H1 (cell line): Measurements from ENCODE around the gene SIX6.

Experiments used
- BCL11A ChIP-seq, 2 experiments: IDR thresholded peaks; one replicate each; pipeline ENCODE4 v1.6.1; 2011; ENCODE audit warnings: low read depth in 2 of 2, low read length in 2 of 2, mild to moderate bottlenecking in 2 of 2
- CREB1 ChIP-seq: IDR thresholded peaks from 2 replicates; pipeline ENCODE4 v1.6.1; 2012; ENCODE audit warnings: inconsistent platforms
- EP300 ChIP-seq, 2 experiments: IDR thresholded peaks; 1 replicate in 1 of 2; 2 replicates in 1 of 2; pipeline ENCODE4 v1.6.1; 2011 to 2012; ENCODE audit warnings: low read depth in 2 of 2, low read length in 2 of 2, mild to moderate bottlenecking in 2 of 2, borderline replicate concordance in 1 of 2, inconsistent platforms in 1 of 2, moderate library complexity in 1 of 2
- PHF8 ChIP-seq: fragments of 200-600 bp; sonication (generic); conservative IDR thresholded peaks from 2 replicates; pipeline ENCODE4 v1.7.1; 2012; ENCODE audit warnings: low read depth, mild to moderate bottlenecking, inconsistent platforms, low read length, moderate library complexity
- POLR2A ChIP-seq, 2 experiments: IDR thresholded peaks; 1 replicate in 1 of 2; 2 replicates in 1 of 2; pipeline ENCODE4 v1.6.1; 2011; ENCODE audit warnings: low read depth in 2 of 2, low read length in 2 of 2, mild to moderate bottlenecking in 2 of 2; ENCODE audit errors: control extremely low read depth in 1 of 2
- RNF2 ChIP-seq: fragments of 200-900, 300-1000 bp; sonication (generic); IDR thresholded peaks from 2 replicates; pipeline ENCODE4 v1.7.1; 2016; ENCODE audit warnings: borderline replicate concordance, low read depth, mild to moderate bottlenecking, antibody characterized with exemption, low read length; ENCODE audit not compliant: poor library complexity, severe bottlenecking; ENCODE audit errors: missing control alignments
- SP1 ChIP-seq: IDR thresholded peaks from 2 replicates; pipeline ENCODE4 v1.6.1; 2011; ENCODE audit warnings: low read depth, low read length
- TCF12 ChIP-seq: IDR thresholded peaks from 2 replicates; pipeline ENCODE4 v1.6.1; 2011; ENCODE audit warnings: low read depth, mild to moderate bottlenecking, low read length
- ZNF274 ChIP-seq: IDR thresholded peaks from 2 replicates; pipeline ENCODE4 v1.7.0; 2012; ENCODE audit warnings: low read length, borderline replicate concordance; ENCODE audit errors: extremely low read depth
- TF ChIP-seq, protein P1 (sequence below), 3 experiments: IDR thresholded peaks; 1 replicate in 2 of 3; 2 replicates in 1 of 3; pipeline versions ENCODE4 v1.5.1 to v1.6.1; 2011; ENCODE audit warnings: low read length in 3 of 3, mild to moderate bottlenecking in 3 of 3, inconsistent platforms in 2 of 3, low read depth in 1 of 3, moderate library complexity in 1 of 3; ENCODE audit not compliant: insufficient read depth in 1 of 3; ENCODE audit errors: control extremely low read depth in 1 of 3

DNA sequence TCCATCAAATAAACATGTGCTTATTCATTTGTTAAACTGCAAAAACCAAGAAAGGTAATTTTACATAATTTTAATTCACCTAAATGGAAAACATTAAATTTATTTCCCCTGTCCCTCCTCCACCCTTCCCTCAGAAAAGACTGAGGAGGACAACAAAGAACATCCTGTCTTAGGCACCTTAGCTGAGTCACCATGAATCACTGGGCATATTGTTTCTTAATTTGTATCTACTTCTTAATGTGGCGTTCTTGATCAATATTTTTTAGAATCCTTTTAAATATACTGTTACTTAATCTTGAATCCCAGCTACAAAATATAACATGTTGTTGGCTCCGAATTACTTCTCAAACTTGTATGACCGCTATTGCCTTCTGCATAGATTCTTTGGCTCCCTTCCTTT, 23.5 kb downstream of the SIX6 start:
- TF ChIP-seq POLR2A (IDR thresholded peaks at IDR 0.05; ENCODE audit: control extremely low read depth in 1 of 2, low read depth in 2 of 2, low read length in 2 of 2): no peak
- no peak for TF ChIP-seq SP1
- TF ChIP-seq ZNF274: no peak
- no peak for TF ChIP-seq PHF8
- no peak for TF ChIP-seq BCL11A (IDR thresholded peaks at IDR 0.05; ENCODE audit: low read depth in 2 of 2, low read length in 2 of 2)
- TF ChIP-seq RNF2: no peak
- TF ChIP-seq, protein P1, sequence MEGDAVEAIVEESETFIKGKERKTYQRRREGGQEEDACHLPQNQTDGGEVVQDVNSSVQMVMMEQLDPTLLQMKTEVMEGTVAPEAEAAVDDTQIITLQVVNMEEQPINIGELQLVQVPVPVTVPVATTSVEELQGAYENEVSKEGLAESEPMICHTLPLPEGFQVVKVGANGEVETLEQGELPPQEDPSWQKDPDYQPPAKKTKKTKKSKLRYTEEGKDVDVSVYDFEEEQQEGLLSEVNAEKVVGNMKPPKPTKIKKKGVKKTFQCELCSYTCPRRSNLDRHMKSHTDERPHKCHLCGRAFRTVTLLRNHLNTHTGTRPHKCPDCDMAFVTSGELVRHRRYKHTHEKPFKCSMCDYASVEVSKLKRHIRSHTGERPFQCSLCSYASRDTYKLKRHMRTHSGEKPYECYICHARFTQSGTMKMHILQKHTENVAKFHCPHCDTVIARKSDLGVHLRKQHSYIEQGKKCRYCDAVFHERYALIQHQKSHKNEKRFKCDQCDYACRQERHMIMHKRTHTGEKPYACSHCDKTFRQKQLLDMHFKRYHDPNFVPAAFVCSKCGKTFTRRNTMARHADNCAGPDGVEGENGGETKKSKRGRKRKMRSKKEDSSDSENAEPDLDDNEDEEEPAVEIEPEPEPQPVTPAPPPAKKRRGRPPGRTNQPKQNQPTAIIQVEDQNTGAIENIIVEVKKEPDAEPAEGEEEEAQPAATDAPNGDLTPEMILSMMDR (IDR thresholded peaks at IDR 0.05; ENCODE audit: control extremely low read depth in 1 of 3, insufficient read depth in 1 of 3, low read depth in 1 of 3, low read length in 3 of 3): no peak
- TF ChIP-seq EP300 (IDR thresholded peaks at IDR 0.05; ENCODE audit: borderline replicate concordance in 1 of 2, low read depth in 2 of 2, low read length in 2 of 2): no peak
- no peak for TF ChIP-seq CREB1
- TF ChIP-seq TCF12: no peak
